Measurements from ENCODE around the gene CAD.
A peak's percentile ranks its signal among the peaks of the same experiment; 100 is the strongest.

Gene CAD

DNA sequence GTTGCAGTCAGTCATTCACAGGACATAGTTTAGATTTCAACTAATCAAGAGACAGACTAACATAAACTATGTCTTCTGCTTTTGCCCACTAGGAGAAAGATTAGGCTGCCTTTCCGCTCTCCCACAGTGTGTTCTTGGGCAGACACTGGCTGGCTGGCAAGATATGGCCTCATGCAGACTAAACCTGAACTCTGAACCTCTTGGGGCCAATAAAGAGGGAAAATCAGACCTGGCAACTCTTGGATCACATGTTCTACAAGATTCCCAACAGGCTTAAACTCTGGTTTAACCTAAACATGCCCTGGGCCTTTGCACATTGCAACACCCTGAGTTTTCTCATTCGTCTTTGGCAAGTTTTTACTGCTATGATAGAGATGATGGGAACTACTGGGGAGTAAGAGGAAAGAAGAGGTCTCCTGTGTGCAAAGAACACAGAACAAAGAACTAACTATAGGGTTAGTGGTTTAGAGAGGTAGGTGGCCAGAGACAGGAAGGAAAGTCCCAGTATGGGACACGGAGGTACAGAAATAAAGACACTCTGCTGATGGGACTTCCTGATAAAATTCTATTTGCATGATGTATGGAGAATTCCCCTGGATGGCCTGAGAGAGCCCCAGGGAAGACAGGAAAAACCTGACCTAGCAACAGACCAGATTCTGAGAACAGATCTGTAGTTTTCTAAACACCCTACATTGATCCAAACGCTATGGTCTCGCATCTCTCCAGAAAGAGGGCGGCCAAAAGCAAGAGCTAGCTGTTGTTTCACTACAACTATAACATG, 7.4 kb upstream of the CAD start:
- DNase-seq: peak; percentile 12
- Histone ChIP-seq H2BK120ac (ENCODE audit: low read depth, low read length) (no peak overlapping the region), H2AK5ac (ENCODE audit: low read length) (no peak overlapping the region), H2BK5ac (ENCODE audit: low read length) (no peak overlapping the region), H3K18ac (ENCODE audit: low read length) (no peak overlapping the region), H3K4me1 (ENCODE audit: control insufficient read depth, low read depth, low read length) (peaks cover 10% of the 10 kb centered on the region), H3K4me3 (ENCODE audit: low read length) (no peak overlapping the region), H3K79me2 (ENCODE audit: control insufficient read depth, insufficient read depth, low read length) (peaks cover 10% of the 10 kb centered on the region), H4K8ac (ENCODE audit: low read depth, low read length) (no peak overlapping the region), H3K56ac (ENCODE audit: low read length) (peak overlapping the region; percentile 22), H3K27ac (ENCODE audit: low read depth, low read length) (no peak overlapping the region), H3K27me3 (ENCODE audit: insufficient read depth, low read length, poor library complexity) (no peaks in the 10 kb centered on the region), H3K9ac (ENCODE audit: low read length) (peak overlapping the region; percentile 31), H4K5ac (ENCODE audit: low read length) (no peak overlapping the region), H2BK15ac (replicated peaks; ENCODE audit: low read depth) (no peak overlapping the region), H3K4ac (ENCODE audit: low read depth, low read length) (no peak overlapping the region), H3K36me3 (ENCODE audit: control insufficient read depth, insufficient read depth, low read length) (peaks cover 13% of the 10 kb centered on the region), H3K4me2 (ENCODE audit: low read length) (peak overlapping the region; percentile 4), H3K23ac (ENCODE audit: low read length) (no peak overlapping the region), H3K79me1 (ENCODE audit: low read length) (peaks cover 13% of the 10 kb centered on the region)
- WGBS (ENCODE audit: extremely low coverage, insufficient coverage, low lambda C conversion rate): no CpG with 5 or more reads among the region's 6 CpGs

DNA sequence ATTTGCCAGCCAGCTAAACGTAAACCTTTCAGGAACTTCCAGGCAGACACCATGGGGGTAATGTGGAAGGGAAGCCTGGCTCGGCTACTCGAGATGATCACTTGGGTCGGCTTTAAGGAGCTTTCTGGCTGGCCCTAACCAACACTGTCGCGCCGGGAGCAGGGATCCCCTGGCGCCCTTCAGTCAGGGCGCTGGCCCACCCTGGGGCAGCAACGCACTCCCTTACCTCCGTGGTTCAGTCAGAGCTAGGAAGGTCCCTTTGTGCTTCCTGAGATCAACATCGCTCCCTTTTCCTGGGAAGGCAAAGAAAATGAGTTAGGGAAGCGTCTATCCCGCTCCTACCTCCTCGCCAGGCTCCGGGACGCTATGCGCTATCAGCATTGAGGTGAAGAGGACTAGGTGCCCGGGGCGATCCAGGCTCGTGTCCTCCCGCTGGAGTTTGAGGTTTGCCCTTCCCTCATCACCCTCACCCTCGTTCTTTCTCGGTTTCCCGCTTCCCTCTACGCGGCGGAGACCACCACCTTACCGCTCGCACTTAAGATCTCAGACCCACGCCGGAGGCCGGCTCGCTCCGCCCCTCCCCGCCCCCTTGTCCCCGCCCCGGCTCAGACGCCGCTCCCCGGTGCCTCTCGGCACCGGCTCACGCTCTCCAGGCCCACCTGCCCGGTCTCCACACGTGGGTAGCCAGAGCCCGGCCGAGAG, 5.8 kb upstream of the CAD start:
- H2AK5ac ChIP-seq (ENCODE audit: low read length): no peak overlapping the region
- peaks cover 10% of the 10 kb centered on the region for H3K4me1 ChIP-seq (ENCODE audit: control insufficient read depth, low read depth, low read length)
- H3K56ac ChIP-seq (ENCODE audit: low read length): peak overlapping the region; percentile 98
- H3K18ac ChIP-seq (ENCODE audit: low read length): peak overlapping the region; percentile 98
- peak overlapping the region; percentile 97 for H3K4me2 ChIP-seq (ENCODE audit: low read length)
- H3K27ac ChIP-seq (ENCODE audit: low read depth, low read length): peak overlapping the region; percentile 80
- H3K4ac ChIP-seq (ENCODE audit: low read depth, low read length): peak overlapping the region; percentile 40
- H4K8ac ChIP-seq (ENCODE audit: low read depth, low read length): peak overlapping the region; percentile 68
- no CpG with 5 or more reads among the region's 48 CpGs for WGBS (ENCODE audit: extremely low coverage, insufficient coverage, low lambda C conversion rate)
- H3K9ac ChIP-seq (ENCODE audit: low read length): peak overlapping the region; percentile 98
- H2BK5ac ChIP-seq (ENCODE audit: low read length): peak overlapping the region; percentile 88
- H3K79me1 ChIP-seq (ENCODE audit: low read length): peaks cover 13% of the 10 kb centered on the region
- H2BK120ac ChIP-seq (ENCODE audit: low read depth, low read length): no peak overlapping the region
- DNase-seq: peak; percentile 79
- H3K36me3 ChIP-seq (ENCODE audit: control insufficient read depth, insufficient read depth, low read length): peaks cover 8% of the 10 kb centered on the region
- H3K4me3 ChIP-seq (ENCODE audit: low read length): peak overlapping the region; percentile 89
- peaks cover 10% of the 10 kb centered on the region for H3K79me2 ChIP-seq (ENCODE audit: control insufficient read depth, insufficient read depth, low read length)
- H2BK15ac ChIP-seq (replicated peaks; ENCODE audit: low read depth): no peak overlapping the region
- no peak overlapping the region for H4K5ac ChIP-seq (ENCODE audit: low read length)
- no peaks in the 10 kb centered on the region for H3K27me3 ChIP-seq (ENCODE audit: insufficient read depth, low read length, poor library complexity)
- peak overlapping the region; percentile 69 for H3K23ac ChIP-seq (ENCODE audit: low read length)

DNA sequence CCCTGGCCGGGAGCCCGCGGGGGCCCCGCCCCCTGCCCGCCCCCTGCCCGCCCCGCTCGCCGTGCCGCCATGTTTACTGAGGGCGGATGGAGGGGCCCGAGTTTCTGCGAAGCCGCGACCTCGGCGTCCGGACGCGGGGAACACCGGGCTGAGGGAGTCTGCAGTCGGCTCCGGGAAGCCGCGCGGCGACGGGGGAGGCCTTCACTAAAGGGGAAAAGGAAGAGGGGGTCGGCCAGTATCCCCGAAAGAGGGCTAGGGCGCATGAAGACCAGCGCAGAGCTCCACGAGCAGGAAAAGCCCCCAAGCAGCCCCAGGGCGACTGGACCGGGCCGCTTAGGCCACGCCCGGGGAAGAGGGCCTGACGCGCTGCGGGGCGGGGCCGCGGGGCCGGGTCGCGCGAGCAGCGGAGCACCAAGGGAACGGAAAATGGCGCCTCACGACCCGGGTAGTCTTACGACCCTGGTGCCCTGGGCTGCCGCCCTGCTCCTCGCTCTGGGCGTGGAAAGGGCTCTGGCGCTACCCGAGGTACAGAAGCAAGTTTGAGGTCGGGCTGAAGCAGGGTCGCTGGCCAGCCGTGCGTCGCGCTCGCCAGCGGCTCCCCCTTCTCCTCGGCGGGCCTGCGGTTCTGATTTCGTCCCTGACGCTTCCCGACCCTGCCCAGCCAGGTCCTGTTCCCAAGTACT, 5.1 kb upstream of the CAD start, which contains the start of the genes ATRAID and SLC5A6:
TSS of gene ATRAID (plus strand) at position 99 of the 683 bp plus-strand sequence. CDS start at position 427, 328 bp downstream.
TSS of gene SLC5A6 (minus strand) at position 326 of the 683 bp plus-strand sequence. CDS start 4,618 bp downstream, outside the sequence.
- peak within 1 kb of the TSS; percentile 95 for H4K8ac ChIP-seq (ENCODE audit: low read depth, low read length)
- peak within 1 kb of the TSS; percentile 88 for H2BK5ac ChIP-seq (ENCODE audit: low read length)
- peak within 1 kb of the TSS; percentile 89 for H3K4me3 ChIP-seq (ENCODE audit: low read length)
- H3K9ac ChIP-seq (ENCODE audit: low read length): peak within 1 kb of the TSS; percentile 98
- peaks cover 5% of the 10 kb centered on the region for H3K36me3 ChIP-seq (ENCODE audit: control insufficient read depth, insufficient read depth, low read length)
- H3K4me1 ChIP-seq (ENCODE audit: control insufficient read depth, low read depth, low read length): peaks cover 10% of the 10 kb centered on the region
- H2BK15ac ChIP-seq (replicated peaks; ENCODE audit: low read depth): no peak within 1 kb of the TSS
- peak within 1 kb of the TSS; percentile 99 for H3K56ac ChIP-seq (ENCODE audit: low read length)
- H3K4me2 ChIP-seq (ENCODE audit: low read length): peak within 1 kb of the TSS; percentile 97
- H3K27ac ChIP-seq (ENCODE audit: low read depth, low read length): peak within 1 kb of the TSS; percentile 97
- no peak within 1 kb of the TSS for H2AK5ac ChIP-seq (ENCODE audit: low read length)
- DNase-seq: peak; percentile 94
- peaks cover 10% of the 10 kb centered on the region for H3K79me2 ChIP-seq (ENCODE audit: control insufficient read depth, insufficient read depth, low read length)
- WGBS (ENCODE audit: extremely low coverage, insufficient coverage, low lambda C conversion rate): no CpG with 5 or more reads among the region's 73 CpGs
- H3K79me1 ChIP-seq (ENCODE audit: low read length): peaks cover 11% of the 10 kb centered on the region
- H3K23ac ChIP-seq (ENCODE audit: low read length): peak within 1 kb of the TSS; percentile 69
- no peak within 1 kb of the TSS for H4K5ac ChIP-seq (ENCODE audit: low read length)
- H3K27me3 ChIP-seq (ENCODE audit: insufficient read depth, low read length, poor library complexity): no peaks in the 10 kb centered on the region
- H2BK120ac ChIP-seq (ENCODE audit: low read depth, low read length): peak within 1 kb of the TSS; percentile 89
- peak within 1 kb of the TSS; percentile 98 for H3K18ac ChIP-seq (ENCODE audit: low read length)
- H3K4ac ChIP-seq (ENCODE audit: low read depth, low read length): peak within 1 kb of the TSS; percentile 86

DNA sequence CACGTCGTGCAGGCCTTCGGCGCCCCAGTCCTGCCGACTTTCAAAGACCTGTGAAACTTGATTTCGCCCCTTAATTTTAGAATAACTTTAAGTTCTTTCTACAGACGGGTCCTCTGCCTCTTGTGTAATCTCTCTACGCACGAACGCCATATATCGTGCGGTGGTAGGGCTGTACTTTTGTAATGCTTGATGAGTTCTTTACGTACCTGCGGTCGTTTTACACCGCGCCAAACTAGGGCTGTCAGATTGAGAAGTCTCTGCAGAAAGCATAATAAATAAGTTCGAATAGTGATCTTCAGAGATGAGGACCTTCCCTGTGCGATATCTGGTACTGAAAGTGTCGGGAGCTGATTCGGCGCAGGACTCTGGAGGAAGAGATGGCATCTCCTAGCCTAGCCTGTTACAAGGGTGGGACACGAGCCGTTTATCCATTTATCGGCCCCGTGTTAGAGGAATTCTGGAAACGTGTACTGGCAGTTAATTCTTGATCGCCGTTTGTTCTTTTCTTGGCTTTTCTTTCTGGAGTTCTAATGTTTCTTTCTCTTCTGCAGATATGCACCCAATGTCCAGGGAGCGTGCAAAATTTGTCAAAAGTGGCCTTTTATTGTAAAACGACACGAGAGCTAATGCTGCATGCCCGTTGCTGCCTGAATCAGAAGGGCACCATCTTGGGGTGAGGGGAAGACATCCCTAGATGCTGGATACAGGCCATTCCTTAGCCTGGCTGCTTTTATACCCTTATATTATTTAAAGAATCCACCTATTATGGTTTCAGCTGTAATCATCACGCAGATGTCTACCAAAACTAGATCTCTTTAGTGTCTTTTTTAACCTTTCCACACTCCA, 4.3 kb upstream of the CAD start:
- H3K4ac ChIP-seq (ENCODE audit: low read depth, low read length): peak overlapping the region; percentile 86
- no peak overlapping the region for H2BK15ac ChIP-seq (replicated peaks; ENCODE audit: low read depth)
- peaks cover 10% of the 10 kb centered on the region for H3K79me1 ChIP-seq (ENCODE audit: low read length)
- H2BK5ac ChIP-seq (ENCODE audit: low read length): peak overlapping the region; percentile 42
- H3K79me2 ChIP-seq (ENCODE audit: control insufficient read depth, insufficient read depth, low read length): peaks cover 13% of the 10 kb centered on the region
- peak overlapping the region; percentile 20 for H3K23ac ChIP-seq (ENCODE audit: low read length)
- peaks cover 2% of the 10 kb centered on the region for H3K36me3 ChIP-seq (ENCODE audit: control insufficient read depth, insufficient read depth, low read length)
- no peak overlapping the region for H2AK5ac ChIP-seq (ENCODE audit: low read length)
- H3K9ac ChIP-seq (ENCODE audit: low read length): peak overlapping the region; percentile 90
- H3K56ac ChIP-seq (ENCODE audit: low read length): peak overlapping the region; percentile 99
- H3K4me3 ChIP-seq (ENCODE audit: low read length): peak overlapping the region; percentile 68
- H4K8ac ChIP-seq (ENCODE audit: low read depth, low read length): peak overlapping the region; percentile 95
- peak overlapping the region; percentile 31 for H2BK120ac ChIP-seq (ENCODE audit: low read depth, low read length)
- no CpG with 5 or more reads among the region's 34 CpGs for WGBS (ENCODE audit: extremely low coverage, insufficient coverage, low lambda C conversion rate)
- H3K4me1 ChIP-seq (ENCODE audit: control insufficient read depth, low read depth, low read length): peaks cover 10% of the 10 kb centered on the region
- peak overlapping the region; percentile 41 for H3K4me2 ChIP-seq (ENCODE audit: low read length)
- peak overlapping the region; percentile 97 for H3K27ac ChIP-seq (ENCODE audit: low read depth, low read length)
- H3K27me3 ChIP-seq (ENCODE audit: insufficient read depth, low read length, poor library complexity): no peaks in the 10 kb centered on the region
- H4K5ac ChIP-seq (ENCODE audit: low read length): no peak overlapping the region
- peak overlapping the region; percentile 98 for H3K18ac ChIP-seq (ENCODE audit: low read length)
- no peak for DNase-seq

DNA sequence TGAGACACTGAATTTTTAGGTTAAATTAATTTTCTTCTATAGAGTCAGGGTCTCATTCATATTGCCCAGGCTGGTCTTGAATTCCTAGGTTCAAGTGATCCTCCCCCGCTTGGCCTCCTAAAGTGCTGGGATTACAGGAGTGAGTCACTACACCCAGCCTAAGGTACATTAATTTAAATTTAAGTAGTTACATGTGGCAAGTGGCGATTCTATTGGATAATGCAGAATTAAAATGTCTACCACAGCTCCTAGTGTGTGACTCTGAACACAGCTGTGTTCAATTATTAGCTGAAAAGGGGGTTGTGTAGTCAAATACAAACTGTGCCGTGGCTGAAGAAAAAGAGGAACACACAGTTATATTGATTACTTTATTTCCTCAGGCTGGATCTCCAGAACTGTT, 2.2 kb upstream of the CAD start:
- Histone ChIP-seq H2AK5ac (ENCODE audit: low read length) (no peak overlapping the region), H4K5ac (ENCODE audit: low read length) (no peak overlapping the region), H4K8ac (ENCODE audit: low read depth, low read length) (no peak overlapping the region), H3K4me1 (ENCODE audit: control insufficient read depth, low read depth, low read length) (peaks cover 7% of the 10 kb centered on the region), H3K27me3 (ENCODE audit: insufficient read depth, low read length, poor library complexity) (no peaks in the 10 kb centered on the region), H2BK15ac (replicated peaks; ENCODE audit: low read depth) (no peak overlapping the region), H3K23ac (ENCODE audit: low read length) (no peak overlapping the region), H3K36me3 (ENCODE audit: control insufficient read depth, insufficient read depth, low read length) (no peaks in the 10 kb centered on the region), H3K4me3 (ENCODE audit: low read length) (no peak overlapping the region), H3K4ac (ENCODE audit: low read depth, low read length) (no peak overlapping the region), H2BK120ac (ENCODE audit: low read depth, low read length) (no peak overlapping the region), H2BK5ac (ENCODE audit: low read length) (no peak overlapping the region), H3K79me2 (ENCODE audit: control insufficient read depth, insufficient read depth, low read length) (peaks cover 17% of the 10 kb centered on the region), H3K27ac (ENCODE audit: low read depth, low read length) (no peak overlapping the region), H3K56ac (ENCODE audit: low read length) (no peak overlapping the region), H3K79me1 (ENCODE audit: low read length) (peaks cover 13% of the 10 kb centered on the region), H3K18ac (ENCODE audit: low read length) (no peak overlapping the region), H3K9ac (ENCODE audit: low read length) (no peak overlapping the region), H3K4me2 (ENCODE audit: low read length) (no peak overlapping the region)
- WGBS (ENCODE audit: extremely low coverage, insufficient coverage, low lambda C conversion rate): no CpG with 5 or more reads among the region's 3 CpGs
- DNase-seq: no peak

Data from mesendoderm (in vitro differentiated cells).